KBM-7 (cell line): ENCODE data around the gene SEPTIN10.
"Not testable (repeated sequence)": the region's sequence is repeated elsewhere in the genome, so short reads cannot be mapped to it uniquely, and the experiment has no call there.

Experiments used
- DNase-seq: peaks from one replicate; pipeline ENCODE4 v3.0.0-alpha.2; 2015
- in situ Hi-C: fragments of 300-500 bp; cut with MboI; formaldehyde crosslinking; loops from 2 replicates; pipeline ENCODE4 v1.14.3; 2020; ENCODE audit warnings: low sequenced_read_pairs, low pct_unique_long_range_greater_than_20kb, mixed read lengths

SEPTIN10 gene

DNA sequence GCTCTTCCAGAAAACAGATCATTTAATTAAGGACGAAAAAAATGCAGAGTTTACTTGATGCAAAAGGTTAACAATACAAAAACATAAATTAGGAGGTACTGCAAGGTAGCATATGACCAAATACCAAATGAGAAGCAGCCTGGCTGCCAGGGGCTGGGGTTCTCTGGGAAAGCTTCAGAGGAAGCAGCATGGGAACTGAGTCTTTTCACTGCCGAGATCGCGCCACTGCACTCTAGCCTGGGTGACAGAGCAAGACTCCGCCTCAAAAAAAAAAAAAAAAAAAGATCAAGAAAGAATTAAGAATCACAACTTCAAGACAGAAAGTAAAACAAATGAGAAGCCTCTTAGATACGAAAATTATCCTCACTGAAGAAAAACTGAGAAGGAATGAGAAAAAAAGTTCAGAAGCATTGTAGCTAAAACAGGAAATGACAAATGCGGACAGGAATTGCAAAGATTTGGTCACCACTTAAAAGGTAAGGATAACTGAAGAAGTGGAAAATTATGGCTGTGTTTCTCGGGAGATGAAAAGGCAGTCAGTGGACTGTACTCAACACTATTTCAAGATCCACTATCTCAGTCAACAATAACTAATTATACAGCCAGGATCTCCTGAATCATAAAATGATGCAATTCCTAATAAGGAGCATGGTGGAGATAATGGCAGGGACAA lies 4.3 kb downstream of the SEPTIN10 start:
- in situ Hi-C loops, result no loop called here
- no peak for DNase-seq

DNA sequence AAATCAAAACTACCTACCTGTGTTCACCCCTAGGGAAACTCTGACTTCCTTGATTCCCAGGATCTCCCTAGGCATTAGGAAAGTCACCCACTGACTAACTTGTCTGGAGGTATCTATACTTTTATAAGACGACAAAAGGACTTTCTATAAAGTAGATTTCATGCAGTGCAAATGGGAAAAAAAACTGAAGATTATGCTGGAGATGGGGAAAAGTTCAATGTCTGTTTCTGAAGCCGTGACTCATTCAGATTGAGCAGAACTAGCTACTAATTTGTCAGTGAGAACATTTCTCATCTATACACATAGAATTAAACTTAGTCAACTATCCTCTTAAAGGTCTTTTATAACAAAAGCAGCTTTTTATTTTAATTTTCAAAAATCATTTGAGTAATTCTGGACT lies 6.0 kb downstream of the SEPTIN10 start:
- in situ Hi-C loops, result no loop called here

DNA sequence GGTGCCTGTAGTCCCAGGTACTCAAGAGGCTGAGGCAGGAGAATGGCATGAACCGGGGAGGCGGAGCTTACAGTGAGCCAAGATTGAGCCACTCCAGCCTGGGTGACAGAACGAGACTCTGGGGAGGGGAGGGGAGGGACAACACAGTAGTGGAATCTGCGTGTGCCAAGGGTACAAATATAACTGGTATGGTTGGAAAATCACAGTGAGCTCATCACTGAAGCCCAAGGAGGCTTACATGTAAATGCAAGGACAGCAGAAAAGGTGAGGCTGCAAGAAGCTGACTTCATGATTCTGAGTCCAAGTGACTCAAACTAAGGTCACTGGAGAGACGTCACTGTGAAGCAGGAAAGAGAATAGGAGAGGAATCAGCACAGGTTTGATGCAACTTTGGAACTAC lies 9.2 kb downstream of the SEPTIN10 start:
- in situ Hi-C loops, result no loop called here
- no peak for DNase-seq

More for the DNA sequence above, 6.0 kb downstream of the SEPTIN10 start:
- DNase-seq, result no peak

DNA sequence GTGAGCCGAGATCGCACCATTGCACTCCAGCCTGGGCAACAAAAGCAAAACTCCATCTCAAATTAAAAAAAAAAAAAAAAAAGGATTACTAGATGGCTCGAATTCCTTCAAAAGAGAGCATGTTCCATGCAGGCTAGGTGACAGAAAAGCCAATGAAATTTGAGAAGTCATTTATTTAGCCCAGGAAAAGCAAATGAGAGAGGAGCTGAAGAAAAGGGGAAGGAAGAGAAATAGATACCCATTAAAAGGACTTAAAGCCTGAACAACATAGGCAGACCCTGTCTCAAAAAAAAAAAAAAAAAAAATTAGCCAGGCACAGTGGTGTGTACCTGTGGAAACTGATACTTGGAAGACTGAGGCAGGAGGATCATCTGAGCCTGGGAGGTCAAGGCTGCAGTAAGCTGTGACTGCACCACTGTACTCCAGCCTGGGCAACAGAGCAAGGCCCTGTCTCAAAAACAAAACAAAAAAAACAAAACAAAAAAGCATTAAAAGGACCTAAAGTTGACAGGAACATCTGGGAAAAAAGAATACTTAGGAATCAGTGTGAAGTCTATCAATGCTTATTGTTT lies 11.1 kb downstream of the SEPTIN10 start:
- DNase-seq, result no peak
- in situ Hi-C loops, result no loop called here

DNA sequence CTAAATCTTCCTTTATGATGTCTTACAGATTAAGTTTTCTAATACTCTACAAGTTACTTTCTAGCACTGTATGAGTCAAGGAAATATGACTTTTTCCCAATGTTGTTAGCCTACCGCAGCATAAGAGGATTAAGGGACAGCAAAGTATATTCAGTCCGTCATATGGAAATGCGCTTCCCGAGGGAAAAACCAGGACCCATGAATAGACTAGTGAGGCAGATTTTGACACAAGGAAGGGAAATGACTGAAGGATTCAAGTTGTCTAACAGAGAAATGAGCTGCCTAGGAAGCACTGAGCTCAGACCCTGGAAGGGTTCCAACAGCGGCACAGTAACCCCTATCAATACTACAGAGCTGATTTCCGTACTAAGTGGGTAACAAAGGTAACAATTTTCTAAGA lies 12.0 kb downstream of the SEPTIN10 start:
- DNase-seq, result no peak
- in situ Hi-C loops, result no loop called here

DNA sequence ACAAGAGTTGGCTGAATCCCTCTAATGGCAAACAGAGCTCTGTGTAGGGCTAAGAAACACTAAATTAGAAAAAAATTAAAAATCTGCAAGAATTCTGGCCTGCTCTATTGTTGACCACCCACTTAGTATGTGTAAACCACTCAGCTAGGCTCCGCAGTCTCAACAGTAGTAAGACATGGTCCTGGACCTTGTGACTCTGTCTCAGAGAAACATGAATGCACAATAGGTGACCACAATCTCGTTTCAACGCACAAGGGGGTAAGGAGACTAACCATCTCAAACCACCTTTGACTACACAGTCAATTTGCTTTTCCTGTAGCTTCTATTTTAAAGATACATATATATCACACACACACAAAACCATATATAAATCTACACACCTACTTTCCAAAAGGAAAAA lies 16.5 kb downstream of the SEPTIN10 start:
- DNase-seq, result no peak
- in situ Hi-C loops, result no loop called here

- no peak for DNase-seq
- in situ Hi-C loops, result no loop called here
Observed at GRCh38 chr2:109595644-109596043, 18.1 kb downstream of the SEPTIN10 start.

DNA sequence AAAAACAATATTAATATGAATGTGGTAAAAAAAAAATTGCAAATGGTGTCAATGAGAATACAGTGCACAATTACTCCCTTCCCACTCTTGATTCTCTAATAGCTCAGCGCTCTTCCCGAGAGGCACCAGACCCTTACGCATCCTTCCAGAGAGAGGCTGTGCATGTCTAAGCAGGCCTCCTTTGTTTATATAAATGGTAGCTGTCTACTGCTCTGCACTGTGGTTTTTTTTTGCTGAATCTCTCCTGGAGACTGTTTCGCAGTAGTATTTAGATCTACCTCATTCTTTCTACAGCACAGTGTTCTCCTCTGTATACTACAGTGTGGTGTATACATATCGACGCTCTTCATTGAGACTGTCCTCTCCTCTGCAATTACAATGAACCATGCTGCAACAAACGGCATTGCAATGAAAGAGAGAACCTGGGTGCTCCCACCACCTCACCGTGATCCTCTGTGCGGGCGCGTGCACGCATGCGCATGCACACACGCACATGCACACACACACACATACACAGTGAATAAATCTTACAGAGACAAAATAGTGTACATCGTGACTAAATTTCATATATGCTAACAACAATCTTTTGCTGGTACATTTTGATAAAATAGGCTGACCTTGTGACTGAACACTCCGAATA lies 19.4 kb downstream of the SEPTIN10 start:
- in situ Hi-C loops, result no loop called here
- no peak for DNase-seq

DNA sequence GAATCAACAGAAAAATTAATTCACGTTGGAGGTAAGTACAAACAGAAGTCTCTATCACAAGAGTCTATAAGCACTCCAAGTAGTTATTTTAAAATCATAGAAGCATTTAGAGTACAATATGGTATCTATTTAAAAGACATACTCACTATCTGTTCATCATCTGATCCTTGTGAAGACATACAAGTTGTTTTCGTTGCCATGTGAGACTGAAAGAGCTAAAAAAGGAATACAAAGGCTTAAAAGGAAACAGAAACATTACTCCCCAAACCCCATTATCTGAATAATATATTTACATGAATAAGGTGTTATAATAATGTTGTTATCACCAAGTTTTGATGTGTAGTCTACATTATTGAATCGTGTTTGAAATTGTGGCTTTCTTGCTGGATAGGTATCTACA lies 20.9 kb downstream of the SEPTIN10 start:
- in situ Hi-C loops, result no loop called here
- DNase-seq, result no peak

GRCh38 chr2:109591206-109591605 lies 22.6 kb downstream of the SEPTIN10 start:
- in situ Hi-C loops, result no loop called here
- DNase-seq, result no peak

- in situ Hi-C loops, result no loop called here
- no peak for DNase-seq
Observed at GRCh38 chr2:109586687-109587086, 27.1 kb downstream of the SEPTIN10 start.

- DNase-seq, result no peak
- in situ Hi-C loops, result no loop called here
Observed at GRCh38 chr2:109582928-109583895, 30.6 kb downstream of the SEPTIN10 start.

DNA sequence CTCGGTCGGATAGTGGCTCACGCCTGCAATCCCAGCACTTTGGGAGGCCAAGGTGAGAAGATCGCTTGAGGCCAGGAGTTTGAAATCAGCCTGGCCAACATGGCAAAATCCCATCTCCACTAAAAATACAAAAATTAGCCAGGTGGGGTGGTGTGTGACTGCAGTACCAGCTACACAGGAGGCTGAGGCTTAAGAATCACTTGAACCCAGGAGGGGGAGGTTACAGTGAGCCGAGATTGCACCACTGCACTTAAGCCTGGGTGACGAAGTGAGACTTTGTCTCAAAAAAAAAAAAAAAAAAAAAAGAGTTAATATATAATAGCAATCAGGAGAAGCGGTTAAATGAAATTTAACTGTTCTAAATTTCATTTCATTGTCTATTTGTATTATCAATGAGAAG lies 36.1 kb downstream of the SEPTIN10 start:
- in situ Hi-C loops, result not testable (repeated sequence)

DNA sequence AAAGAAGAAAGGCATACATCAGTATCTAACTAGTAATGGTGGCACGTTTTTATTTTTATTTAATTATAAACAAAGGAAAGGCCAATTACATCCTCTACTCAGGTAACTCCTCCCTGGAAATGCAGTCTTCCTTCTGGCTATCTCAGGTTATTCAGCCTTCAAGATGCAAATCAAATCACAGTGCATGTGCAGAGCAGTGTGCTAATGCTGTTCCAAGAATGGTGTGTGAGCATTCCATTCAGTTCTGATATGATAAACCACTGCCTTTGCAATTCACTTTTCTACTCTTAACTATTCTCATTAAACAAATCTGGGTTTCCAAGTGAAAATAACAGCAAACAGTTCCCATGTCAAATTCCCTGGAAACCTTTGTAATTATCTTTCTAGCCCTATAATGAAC lies 38.4 kb downstream of the SEPTIN10 start:
- in situ Hi-C loops, result no loop called here

More for the DNA sequence above, 36.1 kb downstream of the SEPTIN10 start:
- not testable (repeated sequence) for DNase-seq

DNA sequence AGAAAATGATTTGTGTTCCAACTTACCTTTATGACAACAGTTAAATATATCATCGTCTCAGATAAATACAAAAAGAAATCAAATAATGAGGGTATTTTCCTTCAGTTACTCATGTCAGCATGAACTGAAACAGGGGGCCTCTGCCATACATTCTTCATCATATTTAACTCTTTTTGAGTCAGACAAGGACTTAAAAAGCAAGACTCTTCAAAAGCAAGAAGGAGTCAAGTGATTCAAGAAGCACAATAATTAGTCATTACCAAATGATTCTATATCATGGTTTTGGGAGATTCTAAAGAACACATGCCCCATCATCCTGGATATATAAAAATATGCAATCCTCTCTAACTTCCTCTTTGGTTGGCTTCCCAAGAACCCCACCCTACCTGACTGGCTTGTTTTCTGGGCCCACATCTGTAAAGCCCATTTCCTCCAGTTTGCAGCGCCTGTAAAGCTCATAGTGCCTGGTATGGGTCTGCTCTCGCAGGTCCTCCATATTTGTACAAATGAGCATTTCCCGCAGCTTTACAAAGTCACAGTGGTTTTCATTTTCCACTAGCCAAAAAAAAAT lies 49.7 kb downstream of the SEPTIN10 start:
- in situ Hi-C loops, result no loop called here
- DNase-seq, result no peak

More for the DNA sequence above, 38.4 kb downstream of the SEPTIN10 start:
- no peak for DNase-seq

DNA sequence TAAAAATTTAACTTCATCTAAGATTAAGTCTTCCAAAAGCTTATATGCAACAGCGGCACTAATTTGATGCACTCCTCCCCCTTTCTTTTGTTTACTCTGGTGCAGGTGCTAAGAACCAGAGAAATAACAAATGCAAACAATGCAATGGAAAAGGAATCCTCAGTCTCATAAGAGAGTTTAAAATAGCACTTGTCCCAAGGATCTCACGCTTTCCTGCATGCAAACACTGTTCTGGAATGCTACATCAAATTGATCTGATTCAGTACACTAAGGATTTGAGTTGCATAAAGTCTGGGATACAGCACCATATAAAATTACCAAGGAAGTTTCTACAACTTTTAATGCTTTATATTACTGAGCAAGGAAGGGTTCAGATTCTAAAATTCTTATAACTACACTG lies 50.5 kb downstream of the SEPTIN10 start:
- DNase-seq, result no peak
- in situ Hi-C loops, result no loop called here

GRCh38 chr2:109562421-109562820 lies 51.3 kb downstream of the SEPTIN10 start:
- DNase-seq, result no peak
- in situ Hi-C loops, result no loop called here

- no peak for DNase-seq
- in situ Hi-C loops, result no loop called here
Observed at GRCh38 chr2:109560265-109560664, 53.5 kb downstream of the SEPTIN10 start.
